ENCODE results near the gene SPATA21.

SPATA21 gene

DNA sequence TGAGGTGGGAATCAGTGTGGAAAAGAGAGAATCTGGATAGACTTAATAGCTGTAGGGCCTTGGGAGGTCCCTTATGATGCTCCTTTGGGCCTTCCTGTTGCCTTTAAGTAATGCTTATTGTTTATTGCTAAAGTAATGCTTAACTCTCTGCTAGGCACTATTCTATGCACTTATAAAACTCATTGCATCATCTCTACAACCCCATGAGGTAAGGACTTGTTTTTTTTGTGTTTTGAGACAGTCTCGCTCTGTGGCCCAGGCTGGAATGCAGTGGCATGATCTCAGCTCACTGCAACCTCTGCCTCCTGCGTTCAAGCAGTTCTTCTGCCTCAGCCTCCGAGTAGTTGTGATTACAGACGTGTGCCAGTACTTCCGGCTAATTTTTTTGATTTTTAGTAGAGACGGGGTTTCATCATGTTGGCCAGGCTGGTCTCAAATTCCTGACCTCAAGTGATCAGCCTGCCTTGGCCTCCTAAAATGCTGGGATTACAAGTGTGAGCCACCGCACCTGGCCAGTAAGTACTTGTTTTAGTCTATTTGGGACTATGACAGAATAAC, 25.6 kb upstream of the SPATA21 start:
- Histone ChIP-seq H3K9ac (ENCODE audit: low read length) (no peak overlapping the region), H3K36me3 (ENCODE audit: low read length) (no peaks in the 10 kb centered on the region), H3K4me2 (ENCODE audit: low read depth, low read length, poor library complexity, severe bottlenecking) (no peak overlapping the region), H3K79me2 (ENCODE audit: insufficient read depth, low read length) (no peaks in the 10 kb centered on the region), H3K4me3 (ENCODE audit: insufficient read depth, low read length, poor library complexity, severe bottlenecking) (no peak overlapping the region), H2AFZ (ENCODE audit: low read depth, low read length, severe bottlenecking) (no peak overlapping the region), H3F3A (ENCODE audit: insufficient read depth) (no peaks in the 10 kb centered on the region), H3K27ac (ENCODE audit: low read depth, low read length) (no peak overlapping the region), H4K20me1 (ENCODE audit: low read depth, low read length) (no peaks in the 10 kb centered on the region), H3K9me2 (replicated peaks; ENCODE audit: insufficient read depth, low read length) (no peaks in the 10 kb centered on the region), H3K9me3 (ENCODE audit: insufficient read depth, low read length) (no peaks in the 10 kb centered on the region), H3K27me3 (ENCODE audit: low read length) (no peaks in the 10 kb centered on the region)
- TF ChIP-seq, protein P1, sequence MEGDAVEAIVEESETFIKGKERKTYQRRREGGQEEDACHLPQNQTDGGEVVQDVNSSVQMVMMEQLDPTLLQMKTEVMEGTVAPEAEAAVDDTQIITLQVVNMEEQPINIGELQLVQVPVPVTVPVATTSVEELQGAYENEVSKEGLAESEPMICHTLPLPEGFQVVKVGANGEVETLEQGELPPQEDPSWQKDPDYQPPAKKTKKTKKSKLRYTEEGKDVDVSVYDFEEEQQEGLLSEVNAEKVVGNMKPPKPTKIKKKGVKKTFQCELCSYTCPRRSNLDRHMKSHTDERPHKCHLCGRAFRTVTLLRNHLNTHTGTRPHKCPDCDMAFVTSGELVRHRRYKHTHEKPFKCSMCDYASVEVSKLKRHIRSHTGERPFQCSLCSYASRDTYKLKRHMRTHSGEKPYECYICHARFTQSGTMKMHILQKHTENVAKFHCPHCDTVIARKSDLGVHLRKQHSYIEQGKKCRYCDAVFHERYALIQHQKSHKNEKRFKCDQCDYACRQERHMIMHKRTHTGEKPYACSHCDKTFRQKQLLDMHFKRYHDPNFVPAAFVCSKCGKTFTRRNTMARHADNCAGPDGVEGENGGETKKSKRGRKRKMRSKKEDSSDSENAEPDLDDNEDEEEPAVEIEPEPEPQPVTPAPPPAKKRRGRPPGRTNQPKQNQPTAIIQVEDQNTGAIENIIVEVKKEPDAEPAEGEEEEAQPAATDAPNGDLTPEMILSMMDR (IDR thresholded peaks at IDR 0.05; ENCODE audit: insufficient read depth, low read length, poor library complexity, severe bottlenecking) = no peak
- TF ChIP-seq EZH2phosphoT487 (conservative IDR thresholded peaks at IDR 0.05; ENCODE audit: low read length) = no peak

DNA sequence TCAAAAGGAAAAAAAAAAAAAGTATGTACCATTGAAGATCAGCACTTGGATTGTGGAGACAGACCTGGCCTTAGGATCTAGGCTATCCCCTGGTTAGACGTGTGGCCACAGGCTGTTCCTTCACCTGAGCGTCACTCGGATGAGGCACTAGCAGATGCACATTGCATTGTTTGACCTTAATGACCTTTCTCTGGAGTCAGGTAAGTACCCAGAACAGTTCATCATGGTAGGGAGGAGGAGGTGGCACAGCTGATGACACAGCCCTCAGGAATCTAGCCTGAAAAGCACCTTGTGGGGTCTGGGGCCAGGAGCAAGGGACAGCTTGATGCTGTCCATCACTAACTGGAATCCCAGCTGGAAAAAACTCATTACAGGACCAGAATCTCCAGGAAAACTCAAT, 24.5 kb upstream of the SPATA21 start:
- no peaks in the 10 kb centered on the region for H3K9me3 ChIP-seq (ENCODE audit: insufficient read depth, low read length)
- H3K36me3 ChIP-seq (ENCODE audit: low read length) = 0 out of 2 replicates have a peak, but pooled peaks cover 2% of the 10 kb centered on the region
- no peaks in the 10 kb centered on the region for H3K27me3 ChIP-seq (ENCODE audit: low read length)
- no peaks in the 10 kb centered on the region for H3F3A ChIP-seq (ENCODE audit: insufficient read depth)
- TF ChIP-seq, protein P1 (IDR thresholded peaks at IDR 0.05; ENCODE audit: insufficient read depth, low read length, poor library complexity, severe bottlenecking) = no peak
- no peak for TF ChIP-seq EZH2phosphoT487 (conservative IDR thresholded peaks at IDR 0.05; ENCODE audit: low read length)
- H3K27ac ChIP-seq (ENCODE audit: low read depth, low read length) = no peak overlapping the region
- H2AFZ ChIP-seq (ENCODE audit: low read depth, low read length, severe bottlenecking) = no peak overlapping the region
- H3K9me2 ChIP-seq (replicated peaks; ENCODE audit: insufficient read depth, low read length) = no peaks in the 10 kb centered on the region
- no peak overlapping the region for H3K9ac ChIP-seq (ENCODE audit: low read length)
- H4K20me1 ChIP-seq (ENCODE audit: low read depth, low read length) = no peaks in the 10 kb centered on the region
- no peak overlapping the region for H3K4me3 ChIP-seq (ENCODE audit: insufficient read depth, low read length, poor library complexity, severe bottlenecking)
- H3K4me2 ChIP-seq (ENCODE audit: low read depth, low read length, poor library complexity, severe bottlenecking) = no peak overlapping the region
- no peaks in the 10 kb centered on the region for H3K79me2 ChIP-seq (ENCODE audit: insufficient read depth, low read length)

DNA sequence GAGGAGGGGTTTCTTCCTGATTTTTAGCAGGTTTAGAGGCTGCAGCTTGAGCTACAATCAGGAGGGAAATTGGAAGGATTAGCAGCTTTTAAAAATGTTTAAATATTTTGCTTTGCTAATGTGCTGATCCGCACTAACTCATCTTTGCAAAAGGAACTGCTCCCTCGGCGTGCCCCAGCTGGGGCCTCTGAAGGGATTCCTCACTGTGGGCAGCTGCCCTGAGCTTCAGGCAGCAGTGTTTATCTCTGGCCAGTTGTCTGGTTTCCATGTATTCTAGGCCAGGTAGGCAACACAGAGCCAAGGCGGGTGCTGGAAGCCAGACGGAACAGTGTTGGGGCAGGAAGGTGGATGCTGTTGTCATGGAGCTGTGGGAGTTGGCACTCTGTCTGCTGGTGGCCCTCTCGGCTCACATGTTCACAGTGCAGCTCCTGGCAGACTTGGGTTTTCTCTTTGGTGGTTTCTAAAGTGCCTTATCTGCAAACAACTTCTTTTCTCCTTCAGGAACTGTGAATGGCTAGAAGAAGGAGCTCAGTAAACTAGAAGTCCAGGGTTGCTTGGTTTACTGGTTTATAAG, 22.2 kb upstream of the SPATA21 start:
- Histone ChIP-seq H4K20me1 (ENCODE audit: low read depth, low read length) (no peaks in the 10 kb centered on the region), H3K9ac (ENCODE audit: low read length) (no peak overlapping the region), H3K27me3 (ENCODE audit: low read length) (no peaks in the 10 kb centered on the region), H2AFZ (ENCODE audit: low read depth, low read length, severe bottlenecking) (no peak overlapping the region), H3F3A (ENCODE audit: insufficient read depth) (no peaks in the 10 kb centered on the region), H3K4me2 (ENCODE audit: low read depth, low read length, poor library complexity, severe bottlenecking) (no peak overlapping the region), H3K9me3 (ENCODE audit: insufficient read depth, low read length) (no peaks in the 10 kb centered on the region), H3K36me3 (ENCODE audit: low read length) (0 out of 2 replicates have a peak, but pooled peaks cover 2% of the 10 kb centered on the region), H3K79me2 (ENCODE audit: insufficient read depth, low read length) (no peaks in the 10 kb centered on the region), H3K4me3 (ENCODE audit: insufficient read depth, low read length, poor library complexity, severe bottlenecking) (no peak overlapping the region), H3K27ac (ENCODE audit: low read depth, low read length) (no peak overlapping the region), H3K9me2 (replicated peaks; ENCODE audit: insufficient read depth, low read length) (no peaks in the 10 kb centered on the region)
- TF ChIP-seq EZH2phosphoT487 (conservative IDR thresholded peaks at IDR 0.05; ENCODE audit: low read length) = no peak
- TF ChIP-seq, protein P1 (IDR thresholded peaks at IDR 0.05; ENCODE audit: insufficient read depth, low read length, poor library complexity, severe bottlenecking) = no peak
